ENCODE measurements around the gene NAA60.

Gene NAA60

DNA sequence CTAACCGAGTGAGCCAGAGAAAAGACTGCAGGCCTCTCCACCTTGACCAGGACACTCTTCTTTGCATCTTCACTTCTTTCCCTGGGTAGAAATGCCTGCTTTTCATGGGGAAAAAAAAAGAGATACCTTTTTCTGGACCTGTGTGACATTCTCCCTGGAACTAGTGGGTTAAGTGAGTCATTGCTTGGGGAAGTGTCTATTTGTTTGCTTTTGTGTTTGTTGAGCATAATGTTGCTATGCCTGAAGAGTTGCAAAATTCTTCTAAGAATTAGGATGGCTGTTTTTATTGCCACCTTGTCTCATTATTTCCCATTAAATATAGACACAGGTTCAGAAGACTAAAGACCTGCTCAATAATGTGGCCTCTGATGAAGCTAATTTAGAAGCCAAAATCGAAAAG lies 76.1 kb downstream of the NAA60 start (continued):
- TF ChIP-seq ZNF664 (tag by site-specific recombination; IDR thresholded peaks at IDR 0.05) (no peak), ZNF747 (tag by site-specific recombination; IDR thresholded peaks at IDR 0.05) (no peak), ZNF610 (tag by site-specific recombination; IDR thresholded peaks at IDR 0.05; ENCODE audit: borderline replicate concordance) (no peak)

DNA sequence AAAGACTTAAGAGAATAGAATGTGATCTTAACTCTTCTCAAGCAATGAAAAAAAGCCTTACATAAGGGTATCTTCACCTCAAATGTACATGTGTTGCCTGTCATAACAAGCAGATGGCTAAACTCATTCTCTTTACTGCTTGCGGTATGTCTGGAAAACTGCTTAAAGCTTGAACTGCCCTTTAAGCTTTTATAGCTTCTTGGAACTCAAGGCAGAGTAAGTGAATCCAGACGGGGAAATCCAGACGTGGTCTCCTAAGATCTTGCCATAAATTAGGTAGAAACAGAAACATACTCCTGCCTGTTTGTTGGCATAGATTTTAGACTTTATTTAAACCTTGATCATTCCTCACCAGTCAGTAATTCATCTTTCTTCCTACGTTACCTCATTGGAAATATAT lies 76.9 kb downstream of the NAA60 start:
- ChIA-PET CTCF (no interaction called here), POLR2A (no interaction called here)
- Histone ChIP-seq H3K27ac (ENCODE audit: extremely low read depth, low read depth, low read length) (no peak overlapping the region), H3K9me3 (ENCODE audit: control insufficient read depth, insufficient read depth, low read depth, low read length) (no peaks in the 10 kb centered on the region), H3K4me3 (ENCODE audit: low read depth, low read length) (no peak overlapping the region), H3K4me1 (ENCODE audit: control insufficient read depth, insufficient read depth, low read length) (no peaks in the 10 kb centered on the region), H3K36me3 (ENCODE audit: control insufficient read depth in 2 of 2, insufficient read depth in 1 of 2, low read length in 2 of 2) (peaks cover 13 to 80% of the 10 kb centered on the region in 2 experiments; a peak in 2 of 3 replicates)
- no peak for TF ChIP-seq SCRT2 (tag by site-specific recombination; IDR thresholded peaks at IDR 0.05)
- TF ChIP-seq, protein P1, sequence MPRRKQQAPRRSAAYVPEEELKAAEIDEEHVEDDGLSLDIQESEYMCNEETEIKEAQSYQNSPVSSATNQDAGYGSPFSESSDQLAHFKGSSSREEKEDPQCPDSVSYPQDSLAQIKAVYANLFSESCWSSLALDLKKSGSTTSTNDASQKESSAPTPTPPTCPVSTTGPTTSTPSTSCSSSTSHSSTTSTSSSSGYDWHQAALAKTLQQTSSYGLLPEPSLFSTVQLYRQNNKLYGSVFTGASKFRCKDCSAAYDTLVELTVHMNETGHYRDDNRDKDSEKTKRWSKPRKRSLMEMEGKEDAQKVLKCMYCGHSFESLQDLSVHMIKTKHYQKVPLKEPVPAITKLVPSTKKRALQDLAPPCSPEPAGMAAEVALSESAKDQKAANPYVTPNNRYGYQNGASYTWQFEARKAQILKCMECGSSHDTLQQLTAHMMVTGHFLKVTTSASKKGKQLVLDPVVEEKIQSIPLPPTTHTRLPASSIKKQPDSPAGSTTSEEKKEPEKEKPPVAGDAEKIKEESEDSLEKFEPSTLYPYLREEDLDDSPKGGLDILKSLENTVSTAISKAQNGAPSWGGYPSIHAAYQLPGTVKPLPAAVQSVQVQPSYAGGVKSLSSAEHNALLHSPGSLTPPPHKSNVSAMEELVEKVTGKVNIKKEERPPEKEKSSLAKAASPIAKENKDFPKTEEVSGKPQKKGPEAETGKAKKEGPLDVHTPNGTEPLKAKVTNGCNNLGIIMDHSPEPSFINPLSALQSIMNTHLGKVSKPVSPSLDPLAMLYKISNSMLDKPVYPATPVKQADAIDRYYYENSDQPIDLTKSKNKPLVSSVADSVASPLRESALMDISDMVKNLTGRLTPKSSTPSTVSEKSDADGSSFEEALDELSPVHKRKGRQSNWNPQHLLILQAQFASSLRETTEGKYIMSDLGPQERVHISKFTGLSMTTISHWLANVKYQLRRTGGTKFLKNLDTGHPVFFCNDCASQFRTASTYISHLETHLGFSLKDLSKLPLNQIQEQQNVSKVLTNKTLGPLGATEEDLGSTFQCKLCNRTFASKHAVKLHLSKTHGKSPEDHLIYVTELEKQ (tag by site-specific recombination; IDR thresholded peaks at IDR 0.05; ENCODE audit: borderline replicate concordance) = no peak
- TF ChIP-seq, protein P2, sequence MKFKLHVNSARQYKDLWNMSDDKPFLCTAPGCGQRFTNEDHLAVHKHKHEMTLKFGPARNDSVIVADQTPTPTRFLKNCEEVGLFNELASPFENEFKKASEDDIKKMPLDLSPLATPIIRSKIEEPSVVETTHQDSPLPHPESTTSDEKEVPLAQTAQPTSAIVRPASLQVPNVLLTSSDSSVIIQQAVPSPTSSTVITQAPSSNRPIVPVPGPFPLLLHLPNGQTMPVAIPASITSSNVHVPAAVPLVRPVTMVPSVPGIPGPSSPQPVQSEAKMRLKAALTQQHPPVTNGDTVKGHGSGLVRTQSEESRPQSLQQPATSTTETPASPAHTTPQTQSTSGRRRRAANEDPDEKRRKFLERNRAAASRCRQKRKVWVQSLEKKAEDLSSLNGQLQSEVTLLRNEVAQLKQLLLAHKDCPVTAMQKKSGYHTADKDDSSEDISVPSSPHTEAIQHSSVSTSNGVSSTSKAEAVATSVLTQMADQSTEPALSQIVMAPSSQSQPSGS (tag by site-specific recombination; IDR thresholded peaks at IDR 0.05; ENCODE audit: low read depth) = no peak
- TF ChIP-seq, protein P3, sequence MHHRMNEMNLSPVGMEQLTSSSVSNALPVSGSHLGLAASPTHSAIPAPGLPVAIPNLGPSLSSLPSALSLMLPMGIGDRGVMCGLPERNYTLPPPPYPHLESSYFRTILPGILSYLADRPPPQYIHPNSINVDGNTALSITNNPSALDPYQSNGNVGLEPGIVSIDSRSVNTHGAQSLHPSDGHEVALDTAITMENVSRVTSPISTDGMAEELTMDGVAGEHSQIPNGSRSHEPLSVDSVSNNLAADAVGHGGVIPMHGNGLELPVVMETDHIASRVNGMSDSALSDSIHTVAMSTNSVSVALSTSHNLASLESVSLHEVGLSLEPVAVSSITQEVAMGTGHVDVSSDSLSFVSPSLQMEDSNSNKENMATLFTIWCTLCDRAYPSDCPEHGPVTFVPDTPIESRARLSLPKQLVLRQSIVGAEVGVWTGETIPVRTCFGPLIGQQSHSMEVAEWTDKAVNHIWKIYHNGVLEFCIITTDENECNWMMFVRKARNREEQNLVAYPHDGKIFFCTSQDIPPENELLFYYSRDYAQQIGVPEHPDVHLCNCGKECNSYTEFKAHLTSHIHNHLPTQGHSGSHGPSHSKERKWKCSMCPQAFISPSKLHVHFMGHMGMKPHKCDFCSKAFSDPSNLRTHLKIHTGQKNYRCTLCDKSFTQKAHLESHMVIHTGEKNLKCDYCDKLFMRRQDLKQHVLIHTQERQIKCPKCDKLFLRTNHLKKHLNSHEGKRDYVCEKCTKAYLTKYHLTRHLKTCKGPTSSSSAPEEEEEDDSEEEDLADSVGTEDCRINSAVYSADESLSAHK (tag by site-specific recombination; IDR thresholded peaks at IDR 0.05) = no peak
- no peak for TF ChIP-seq KLF8 (tag by site-specific recombination; IDR thresholded peaks at IDR 0.05)
- no peak for TF ChIP-seq ZNF501 (tag by site-specific recombination; IDR thresholded peaks at IDR 0.05)
- TF ChIP-seq ZNF404 (tag by site-specific recombination; IDR thresholded peaks at IDR 0.05) = no peak
- no peak for TF ChIP-seq ZNF391 (tag by site-specific recombination; IDR thresholded peaks at IDR 0.05; ENCODE audit: borderline replicate concordance, low read depth)
- no peak for TF ChIP-seq ZNF560 (tag by site-specific recombination; IDR thresholded peaks at IDR 0.05; ENCODE audit: borderline replicate concordance)
- TF ChIP-seq BCL11B (tag by site-specific recombination; IDR thresholded peaks at IDR 0.05; ENCODE audit: low read depth) = no peak
- no peak for TF ChIP-seq ZNF677 (tag by site-specific recombination; IDR thresholded peaks at IDR 0.05)
- TF ChIP-seq, protein P4, sequence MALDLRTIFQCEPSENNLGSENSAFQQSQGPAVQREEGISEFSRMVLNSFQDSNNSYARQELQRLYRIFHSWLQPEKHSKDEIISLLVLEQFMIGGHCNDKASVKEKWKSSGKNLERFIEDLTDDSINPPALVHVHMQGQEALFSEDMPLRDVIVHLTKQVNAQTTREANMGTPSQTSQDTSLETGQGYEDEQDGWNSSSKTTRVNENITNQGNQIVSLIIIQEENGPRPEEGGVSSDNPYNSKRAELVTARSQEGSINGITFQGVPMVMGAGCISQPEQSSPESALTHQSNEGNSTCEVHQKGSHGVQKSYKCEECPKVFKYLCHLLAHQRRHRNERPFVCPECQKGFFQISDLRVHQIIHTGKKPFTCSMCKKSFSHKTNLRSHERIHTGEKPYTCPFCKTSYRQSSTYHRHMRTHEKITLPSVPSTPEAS (tag by site-specific recombination; IDR thresholded peaks at IDR 0.05) = no peak
- no peak for TF ChIP-seq ZNF768 (tag by site-specific recombination; IDR thresholded peaks at IDR 0.05)
- TF ChIP-seq ZNF473 (tag by site-specific recombination; IDR thresholded peaks at IDR 0.05) = no peak
- no peak for TF ChIP-seq ZNF777 (tag by site-specific recombination; IDR thresholded peaks at IDR 0.05; ENCODE audit: borderline replicate concordance)
- TF ChIP-seq, protein P5, sequence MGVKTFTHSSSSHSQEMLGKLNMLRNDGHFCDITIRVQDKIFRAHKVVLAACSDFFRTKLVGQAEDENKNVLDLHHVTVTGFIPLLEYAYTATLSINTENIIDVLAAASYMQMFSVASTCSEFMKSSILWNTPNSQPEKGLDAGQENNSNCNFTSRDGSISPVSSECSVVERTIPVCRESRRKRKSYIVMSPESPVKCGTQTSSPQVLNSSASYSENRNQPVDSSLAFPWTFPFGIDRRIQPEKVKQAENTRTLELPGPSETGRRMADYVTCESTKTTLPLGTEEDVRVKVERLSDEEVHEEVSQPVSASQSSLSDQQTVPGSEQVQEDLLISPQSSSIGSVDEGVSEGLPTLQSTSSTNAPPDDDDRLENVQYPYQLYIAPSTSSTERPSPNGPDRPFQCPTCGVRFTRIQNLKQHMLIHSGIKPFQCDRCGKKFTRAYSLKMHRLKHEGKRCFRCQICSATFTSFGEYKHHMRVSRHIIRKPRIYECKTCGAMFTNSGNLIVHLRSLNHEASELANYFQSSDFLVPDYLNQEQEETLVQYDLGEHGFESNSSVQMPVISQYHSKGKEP (tag by site-specific recombination; IDR thresholded peaks at IDR 0.05) = no peak
- TF ChIP-seq ZNF121 (tag by site-specific recombination; IDR thresholded peaks at IDR 0.05) = no peak

Data from HEK293 (cell line).